Tibial nerve (tissue), 4 donors: Measurements from ENCODE around the gene TTC12. TPM values are rescaled to one million over a fixed set of nuclear protein-coding genes. Genes with fewer than 3 reads are reported as not detected.

Experiments
- DNase-seq, 2 donors: peaks; one replicate each; pipeline ENCODE4 v3.0.0-alpha.2; 2019; ENCODE audit warnings: low spot score in 2 of 2
- H3K27ac ChIP-seq, 4 donors: fragments of 200-600 bp; sonication (generic) in 3 of 4; one replicate each; pipeline ENCODE4 v1.5.1; 2017 to 2019; ENCODE audit warnings: mild to moderate bottlenecking in 1 of 4
- H3K27me3 ChIP-seq, 2 donors: fragments of 200-600 bp; sonication (generic) in 1 of 2; one replicate each; pipeline versions ENCODE4 v1.5.1 to v1.6.0; 2017 to 2019
- H3K36me3 ChIP-seq, 3 donors: fragments of 200-600 bp; sonication (generic); one replicate each; pipeline ENCODE4 v1.5.1; 2018 to 2019
- H3K4me1 ChIP-seq, 4 donors: fragments of 200-600 bp; sonication (generic) in 3 of 4; one replicate each; pipeline ENCODE4 v1.5.1; 2017 to 2019
- H3K4me3 ChIP-seq, 4 donors: fragments of 200-600 bp; sonication (generic) in 3 of 4; one replicate each; pipeline ENCODE4 v1.5.1; 2017 to 2019; ENCODE audit warnings: mild to moderate bottlenecking in 1 of 4, moderate library complexity in 1 of 4
- H3K9me3 ChIP-seq, 4 donors: fragments of 200-600 bp; sonication (generic) in 3 of 4; one replicate each; pipeline ENCODE4 v1.5.1; 2017 to 2019
- CTCF ChIP-seq, 5 experiments: fragments of 200-600 bp in 3 of 5; fragments of 450-650 bp in 2 of 5; sonication (generic) in 3 of 5; IDR thresholded peaks; one replicate each; pipeline ENCODE4 v1.5.1; 2016 to 2019; ENCODE audit warnings: antibody characterized with exemption in 5 of 5, mild to moderate bottlenecking in 3 of 5, moderate library complexity in 2 of 5
- EP300 ChIP-seq, 2 donors: sonication (generic); formaldehyde crosslinking; IDR thresholded peaks; one replicate each; pipeline ENCODE4 v1.6.1; 2017; ENCODE audit warnings: antibody characterized with exemption in 2 of 2, mild to moderate bottlenecking in 1 of 2
- POLR2A ChIP-seq, 2 donors: fragments of 450-650 bp; IDR thresholded peaks; one replicate each; pipeline ENCODE4 v1.6.1; 2017; ENCODE audit warnings: antibody characterized with exemption in 2 of 2, mild to moderate bottlenecking in 2 of 2, moderate library complexity in 2 of 2
- WGBS, 2 donors: methylation state at CpG; one replicate each; pipeline ENCODE4 v1.1.5; 2018; 5-methylcytosine and 5-hydroxymethylcytosine counted together
- total RNA-seq, 4 donors: library from RNA; depleted of rRNA; stranded (reverse); fragments of >200 nt; gene quantifications; one replicate each; pipeline ENCODE4 v1.1.0, GENCODE V29; 2016

Gene TTC12
- total RNA-seq, 4 donors from 2014 or later = 10.2 to 29.7 (median 23.9) TPM

- TF ChIP-seq POLR2A (IDR thresholded peaks at IDR 0.05) = no peak
- peak; percentile 83 to 90 (median 86) for TF ChIP-seq CTCF (IDR thresholded peaks at IDR 0.05)
- H3K27me3 ChIP-seq = no peaks in the 10 kb centered on the region
- DNase-seq = peak; percentile 57 to 73
- no peak overlapping the region for H3K27ac ChIP-seq
- H3K9me3 ChIP-seq = no peaks in the 10 kb centered on the region
- H3K4me1 ChIP-seq = peaks cover 0 to 7% (median 0%) of the 10 kb centered on the region in 4 donors
- H3K36me3 ChIP-seq = no peaks in the 10 kb centered on the region
- H3K4me3 ChIP-seq = no peak overlapping the region
- WGBS, 2 donors = 44 to 50% methylated on average over 10 to 12 of the region's 12 CpGs
These were observed 8.7 kb upstream of the TTC12 start for GRCh38 chr11:113305440-113306336.

GRCh38 chr11:113308601-113309000 lies 5.8 kb upstream of the TTC12 start:
- no peaks in the 10 kb centered on the region for H3K36me3 ChIP-seq
- 69 to 72% methylated on average over 2 of the region's 2 CpGs for WGBS, 2 donors
- H3K9me3 ChIP-seq = no peaks in the 10 kb centered on the region
- DNase-seq = no peak
- H3K27me3 ChIP-seq = no peaks in the 10 kb centered on the region
- TF ChIP-seq EP300 (IDR thresholded peaks at IDR 0.05) (no peak), CTCF (IDR thresholded peaks at IDR 0.05) (no peak), POLR2A (IDR thresholded peaks at IDR 0.05) (no peak)
- no peak overlapping the region for H3K4me3 ChIP-seq
- peaks cover 0 to 11% (median under 1%) of the 10 kb centered on the region in 4 donors for H3K4me1 ChIP-seq
- no peak overlapping the region for H3K27ac ChIP-seq

- Histone ChIP-seq H3K27me3 (no peaks in the 10 kb centered on the region), H3K36me3 (no peaks in the 10 kb centered on the region), H3K27ac (no peak overlapping the region), H3K4me1 (peaks cover 0 to 26% (median 8%) of the 10 kb centered on the region in 4 donors), H3K9me3 (no peaks in the 10 kb centered on the region), H3K4me3 (no peak overlapping the region)
- WGBS, 2 donors = 66 to 67% methylated on average over 1 of the region's 1 CpG
- TF ChIP-seq POLR2A (IDR thresholded peaks at IDR 0.05) = no peak
- no peak for TF ChIP-seq EP300 (IDR thresholded peaks at IDR 0.05)
- TF ChIP-seq CTCF (IDR thresholded peaks at IDR 0.05) = no peak
- no peak for DNase-seq
These were observed 2.8 kb upstream of the TTC12 start for GRCh38 chr11:113311536-113311935.

GRCh38 chr11:113313601-113314000 lies 782 bp upstream of the TTC12 start:
- Histone ChIP-seq H3K4me1 (peaks cover 0 to 26% (median 8%) of the 10 kb centered on the region in 4 donors), H3K9me3 (no peaks in the 10 kb centered on the region), H3K27ac (peak overlapping the region; percentile 78 to 94 (median 89)), H3K36me3 (peaks cover 0 to 21% (median 0%) of the 10 kb centered on the region in 3 donors), H3K27me3 (no peaks in the 10 kb centered on the region), H3K4me3 (peak overlapping the region in 1 of 4 donors; percentile 81)
- WGBS, 2 donors = 92% methylated on average over 3 of the region's 3 CpGs
- DNase-seq = no peak
- TF ChIP-seq CTCF (IDR thresholded peaks at IDR 0.05) = no peak
- TF ChIP-seq POLR2A (IDR thresholded peaks at IDR 0.05) = no peak
- no peak for TF ChIP-seq EP300 (IDR thresholded peaks at IDR 0.05)

GRCh38 chr11:113314065-113314388 lies 356 bp upstream of the TTC12 start:
- H3K9me3 ChIP-seq = no peaks in the 10 kb centered on the region
- TF ChIP-seq EP300 (IDR thresholded peaks at IDR 0.05) = no peak
- TF ChIP-seq POLR2A (IDR thresholded peaks at IDR 0.05) = no peak
- no peak for TF ChIP-seq CTCF (IDR thresholded peaks at IDR 0.05)
- H3K27me3 ChIP-seq = no peaks in the 10 kb centered on the region
- H3K27ac ChIP-seq = peak overlapping the region; percentile 78 to 94 (median 89)
- no peak for DNase-seq
- peak overlapping the region; percentile 67 to 84 (median 76) for H3K4me3 ChIP-seq
- WGBS, 2 donors = 3 to 4% methylated on average over 9 of the region's 9 CpGs
- peaks cover 0 to 26% (median 8%) of the 10 kb centered on the region in 4 donors for H3K4me1 ChIP-seq
- H3K36me3 ChIP-seq = peaks cover 0 to 25% (median 0%) of the 10 kb centered on the region in 3 donors
